ENCODE measurements around the gene XK. TPM values are rescaled to one million over a fixed set of nuclear protein-coding genes. Genes with fewer than 3 reads are reported as not detected.

Gene XK
- total and polyA plus RNA-seq, 2 of the 4 experiments (the other 2 are of a cell fraction): under 0.01 to 0.02 TPM

- Histone ChIP-seq H3K36me3 (ENCODE audit: control insufficient read depth, insufficient read depth, low read length) (no peaks in the 10 kb centered on the region), H2BK5ac (ENCODE audit: low read depth, low read length, poor library complexity, severe bottlenecking) (no peak within 1 kb of the TSS), H4K20me1 (ENCODE audit: insufficient read depth, low read length) (no peaks in the 10 kb centered on the region), H3K4me1 (ENCODE audit: control insufficient read depth, insufficient read depth, low read length) (no peaks in the 10 kb centered on the region), H3K4me3 (ENCODE audit: insufficient read depth, low read depth, low read length) (no peak within 1 kb of the TSS), H3K4ac (ENCODE audit: low read depth, low read length) (no peak within 1 kb of the TSS), H4K5ac (ENCODE audit: low read depth, low read length) (no peak within 1 kb of the TSS), H3K79me1 (ENCODE audit: low read depth in 1 of 2, low read length in 2 of 2) (no peaks in the 10 kb centered on the region), H2BK15ac (ENCODE audit: low read depth, low read length) (no peak within 1 kb of the TSS), H3K9me1 (ENCODE audit: insufficient read depth, low read length) (no peaks in the 10 kb centered on the region), H3K56ac (ENCODE audit: extremely low read depth, insufficient read depth, low read length) (no peak within 1 kb of the TSS), H2AFZ (replicated peaks; ENCODE audit: low read length, poor library complexity) (no peak within 1 kb of the TSS), H3K23ac (ENCODE audit: low read depth, low read length) (no peak within 1 kb of the TSS), H3K27me3 (ENCODE audit: control insufficient read depth, insufficient read depth, low read length) (peaks cover 2% of the 10 kb centered on the region; the same call in 1 of the 2 replicates), H3K4me2 (ENCODE audit: low read depth, low read length) (no peak within 1 kb of the TSS), H3K14ac (replicated peaks; ENCODE audit: low read depth, low read length) (no peak within 1 kb of the TSS), H3K27ac (ENCODE audit: insufficient read depth, low read length) (no peak within 1 kb of the TSS), H2BK120ac (ENCODE audit: low read depth, low read length) (no peak within 1 kb of the TSS), H2BK20ac (ENCODE audit: low read depth, low read length) (no peak within 1 kb of the TSS), H4K8ac (ENCODE audit: low read depth in 2 of 2, low read length in 2 of 2) (no peak within 1 kb of the TSS), H4K91ac (ENCODE audit: insufficient read depth, low read depth, low read length) (no peak within 1 kb of the TSS), H3K18ac (ENCODE audit: low read depth, low read length) (no peak within 1 kb of the TSS), H3K9ac (ENCODE audit: low read depth, low read length) (no peak within 1 kb of the TSS), H2AK9ac (replicated peaks; ENCODE audit: low read depth, low read length, poor library complexity) (no peak within 1 kb of the TSS), H2AK5ac (ENCODE audit: low read depth, low read length) (no peak within 1 kb of the TSS), H3K9me3 (ENCODE audit: control insufficient read depth, insufficient read depth, low read length) (no peaks in the 10 kb centered on the region)
- DNase-seq (no peak), ATAC-seq (ENCODE audit: low read depth) (no peak)
- TF ChIP-seq MAFK (IDR thresholded peaks at IDR 0.05; ENCODE audit: low read depth, low read length) (no peak), CEBPB (IDR thresholded peaks at IDR 0.05; ENCODE audit: low read depth, low read length) (no peak), RAD21 (IDR thresholded peaks at IDR 0.05; ENCODE audit: low read length) (no peak), BHLHE40 (IDR thresholded peaks at IDR 0.05; ENCODE audit: low read depth, low read length) (no peak)
- in situ Hi-C loops (cut with MboI; ENCODE audit: low sequenced_read_pairs): no loop called here
- BruUV-seq (replicated peaks): no TSS peak
- no CpG with 5 or more reads among the region's 2 CpGs for WGBS, 2 experiments (ENCODE audit: extremely low coverage in 2 of 2, insufficient read length in 1 of 2)
- intact Hi-C loops (cut with micrococcal nuclease): no loop called here
- CTCF ChIA-PET: no interaction called here
- POLR2A ChIA-PET (ENCODE audit: unreplicated experiment): no interaction called here
- dilution Hi-C loops (cut with HindIII; ENCODE audit: low sequenced_read_pairs, unreplicated experiment): no loop called here
Measured at GRCh38 chrX:37779857-37780256, 94.3 kb downstream of the XK start, which contains the start of gene CYBB. CYBB (plus strand) TSS chrX:37780059; CDS start chrX:37780078, 19 bp downstream.
